Natural killer cell (primary cell): ENCODE data around the gene ZNF358. TPM values are rescaled to one million over a fixed set of nuclear protein-coding genes. Genes with fewer than 3 reads are reported as not detected.
A peak's percentile ranks its signal among the peaks of the same experiment; 100 is the strongest.

Experiments
- ATAC-seq, 3 donors: fragments of 150-1000 bp in 2 of 3; fragments of 200-7000 bp in 1 of 3; cut with Tn5 transposase; 1 replicate in 1 of 3; 2 replicates in 2 of 3; pipeline ENCODE4 v1.10.0; 2021; ENCODE audit warnings: mild to moderate bottlenecking in 2 of 3, moderate library complexity in 2 of 3
- DNase-seq, 2 donors: peaks; one replicate each; pipeline versions ENCODE4 v3.0.0 to v3.0.0-alpha.2; 2013 to 2021; ENCODE audit warnings: mixed read lengths in 1 of 2
- H3K27ac ChIP-seq: one replicate; pipeline ENCODE4 v1.5.1; 2013; ENCODE audit warnings: mild to moderate bottlenecking, low read length
- H3K27me3 ChIP-seq: one replicate; pipeline ENCODE4 v1.6.1; 2013; ENCODE audit warnings: low read length; ENCODE audit not compliant: control insufficient read depth, insufficient read depth
- H3K36me3 ChIP-seq: one replicate; pipeline ENCODE4 v1.6.1; 2013; ENCODE audit warnings: low read length; ENCODE audit not compliant: control insufficient read depth, insufficient read depth
- H3K4me1 ChIP-seq: one replicate; pipeline ENCODE4 v1.6.1; 2013; ENCODE audit warnings: low read length; ENCODE audit not compliant: control insufficient read depth, insufficient read depth
- H3K4me3 ChIP-seq: one replicate; pipeline ENCODE4 v1.5.1; 2013; ENCODE audit warnings: low read length
- H3K9me3 ChIP-seq: one replicate; pipeline ENCODE4 v1.6.1; 2013; ENCODE audit warnings: low read length; ENCODE audit not compliant: control insufficient read depth, insufficient read depth
- H3K27ac Mint-ChIP-seq, 2 donors: one replicate each; pipeline ENCODE4 v1.8.0; 2022; ENCODE audit warnings: mild to moderate bottlenecking in 2 of 2, mixed read lengths in 2 of 2, moderate library complexity in 1 of 2
- H3K27me3 Mint-ChIP-seq, 2 donors: one replicate each; pipeline ENCODE4 v1.8.0; 2022; ENCODE audit warnings: low read depth in 2 of 2, mixed read lengths in 2 of 2
- H3K36me3 Mint-ChIP-seq: one replicate; pipeline ENCODE4 v1.8.0; 2022; ENCODE audit warnings: mixed read lengths
- H3K4me1 Mint-ChIP-seq, 2 donors: one replicate each; pipeline ENCODE4 v1.8.0; 2022; ENCODE audit warnings: mixed read lengths in 2 of 2
- H3K4me3 Mint-ChIP-seq: one replicate; pipeline ENCODE4 v1.8.0; 2022; ENCODE audit warnings: mild to moderate bottlenecking, moderate library complexity, mixed read lengths
- H3K9me3 Mint-ChIP-seq, 2 donors: one replicate each; pipeline ENCODE4 v1.8.0; 2022; ENCODE audit warnings: mixed read lengths in 2 of 2
- WGBS: methylation state at CpG from one replicate; pipeline ENCODE4 v1.1.7; 2013; ENCODE audit warnings: missing lambda C conversion rate; ENCODE audit not compliant: insufficient coverage; 5-methylcytosine and 5-hydroxymethylcytosine counted together
- intact Hi-C: fragments of 100-400 bp; cut with micrococcal nuclease; formaldehyde crosslinking; loops from one replicate; pipeline ENCODE4 v1.14.2; 2022
- total RNA-seq, 4 donors: library from RNA; stranded (reverse); fragments of 120-200 nt in 1 of 4; gene quantifications; one replicate each; pipeline versions ENCODE4 v1.2.3 to v1.2.4, GENCODE V29; 2013 to 2022
- TF ChIP-seq, protein P1 (sequence below): fragments of 200-600 bp; IDR thresholded peaks from one replicate; pipeline ENCODE4 v1.8.0; 2022; ENCODE audit warnings: antibody characterized with exemption

Gene ZNF358
- total RNA-seq, 3 donors from 2014 or later (not counting 1 experiment from before 2014, with no cell fraction given): 9.8 to 11.6 (median 10.9) TPM

DNA sequence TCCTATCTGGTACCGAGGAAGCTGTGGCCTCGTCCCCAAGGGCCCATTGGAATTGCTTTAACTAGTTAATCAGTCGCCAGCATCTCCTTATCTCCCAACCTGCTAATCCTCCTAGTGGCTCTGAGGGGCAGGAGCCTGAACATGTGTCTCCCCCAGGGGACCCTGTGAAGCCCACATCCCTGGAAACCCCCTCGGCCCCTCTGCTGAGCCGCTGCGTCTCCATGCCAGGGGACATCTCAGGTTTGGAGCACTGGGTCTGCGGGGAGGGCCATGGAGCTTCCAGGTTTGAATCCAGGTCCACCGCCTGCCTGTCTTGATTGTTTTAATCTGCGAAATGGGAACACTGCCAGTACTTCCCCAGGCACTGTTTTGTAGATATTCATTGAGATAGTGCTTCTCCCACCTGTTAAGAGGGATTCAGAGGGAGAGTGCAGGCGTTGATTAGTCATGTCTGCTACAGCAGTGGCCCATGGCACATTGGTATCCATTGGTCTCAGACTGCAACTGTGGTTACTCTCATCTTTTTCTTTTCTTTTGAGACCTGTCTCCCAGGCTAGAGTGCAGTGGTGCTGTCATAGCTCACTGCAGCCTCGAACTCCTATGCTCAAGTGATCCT is 26.0 kb downstream of the ZNF358 start:
- H3K4me1 ChIP-seq: peaks cover 20% of the 10 kb centered on the region

DNA sequence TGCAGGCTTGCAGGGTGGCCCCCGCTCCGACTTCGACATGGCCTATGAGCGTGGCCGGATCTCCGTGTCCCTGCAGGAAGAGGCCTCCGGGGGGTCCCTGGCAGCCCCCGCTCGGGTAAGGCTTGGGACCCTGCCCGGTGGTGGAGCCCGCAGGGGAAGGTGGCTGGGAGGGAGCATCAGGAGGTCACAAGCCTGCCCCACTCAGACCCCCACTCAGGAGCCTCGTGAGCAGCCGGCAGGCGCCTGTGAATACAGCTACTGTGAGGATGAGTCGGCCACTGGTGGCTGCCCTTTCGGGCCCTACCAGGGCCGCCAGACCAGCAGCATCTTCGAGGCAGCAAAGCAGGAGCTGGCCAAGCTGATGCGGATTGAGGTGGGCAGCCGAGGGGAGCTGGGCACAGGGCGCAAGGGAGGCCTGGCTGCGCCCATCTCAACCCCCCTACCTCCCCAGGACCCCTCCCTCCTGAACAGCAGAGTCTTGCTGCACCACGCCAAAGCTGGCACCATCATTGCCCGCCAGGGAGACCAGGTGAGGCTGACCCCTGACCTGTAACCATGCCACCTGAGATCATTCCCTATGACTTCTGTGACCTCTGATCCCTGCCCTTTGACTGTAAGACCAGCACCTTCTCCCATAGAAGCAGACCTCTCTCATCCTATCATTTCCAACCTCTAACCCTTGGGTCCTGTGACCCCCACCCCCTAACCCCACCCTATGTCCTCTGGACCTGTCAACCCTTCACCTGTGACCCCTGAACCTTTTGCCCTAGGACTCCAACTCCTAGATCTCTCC is 26.8 kb downstream of the ZNF358 start:
- Histone ChIP-seq H3K27me3 (no peaks in the 10 kb centered on the region), H3K9me3 (no peaks in the 10 kb centered on the region), H3K27ac (peak overlapping the region; percentile 24), H3K36me3 (peaks cover 33% of the 10 kb centered on the region), H3K4me1 (peaks cover 20% of the 10 kb centered on the region), H3K4me3 (no peak overlapping the region)
- 99% methylated on average over 24 of the region's 24 CpGs for WGBS
- no peak for DNase-seq
- no peak overlapping the region for H3K4me3 Mint-ChIP-seq
- H3K27me3 Mint-ChIP-seq: no peaks in the 10 kb centered on the region
- H3K27ac Mint-ChIP-seq: peak overlapping the region in 1 of 2 donors; percentile 70
- H3K36me3 Mint-ChIP-seq: no peaks in the 10 kb centered on the region
- TF ChIP-seq, protein P1, sequence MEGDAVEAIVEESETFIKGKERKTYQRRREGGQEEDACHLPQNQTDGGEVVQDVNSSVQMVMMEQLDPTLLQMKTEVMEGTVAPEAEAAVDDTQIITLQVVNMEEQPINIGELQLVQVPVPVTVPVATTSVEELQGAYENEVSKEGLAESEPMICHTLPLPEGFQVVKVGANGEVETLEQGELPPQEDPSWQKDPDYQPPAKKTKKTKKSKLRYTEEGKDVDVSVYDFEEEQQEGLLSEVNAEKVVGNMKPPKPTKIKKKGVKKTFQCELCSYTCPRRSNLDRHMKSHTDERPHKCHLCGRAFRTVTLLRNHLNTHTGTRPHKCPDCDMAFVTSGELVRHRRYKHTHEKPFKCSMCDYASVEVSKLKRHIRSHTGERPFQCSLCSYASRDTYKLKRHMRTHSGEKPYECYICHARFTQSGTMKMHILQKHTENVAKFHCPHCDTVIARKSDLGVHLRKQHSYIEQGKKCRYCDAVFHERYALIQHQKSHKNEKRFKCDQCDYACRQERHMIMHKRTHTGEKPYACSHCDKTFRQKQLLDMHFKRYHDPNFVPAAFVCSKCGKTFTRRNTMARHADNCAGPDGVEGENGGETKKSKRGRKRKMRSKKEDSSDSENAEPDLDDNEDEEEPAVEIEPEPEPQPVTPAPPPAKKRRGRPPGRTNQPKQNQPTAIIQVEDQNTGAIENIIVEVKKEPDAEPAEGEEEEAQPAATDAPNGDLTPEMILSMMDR: no peak
- peaks cover 5 to 15% of the 10 kb centered on the region in 2 donors for H3K4me1 Mint-ChIP-seq
- intact Hi-C loops: no loop called here
- ATAC-seq: no peak
- H3K9me3 Mint-ChIP-seq: no peaks in the 10 kb centered on the region

More for the DNA sequence above, 26.0 kb downstream of the ZNF358 start:
- Histone ChIP-seq H3K9me3 (no peaks in the 10 kb centered on the region), H3K27me3 (no peaks in the 10 kb centered on the region), H3K36me3 (peaks cover 37% of the 10 kb centered on the region), H3K27ac (no peak overlapping the region), H3K4me3 (no peak overlapping the region)
- TF ChIP-seq, protein P1: no peak
- Mint-ChIP-seq H3K9me3 (no peaks in the 10 kb centered on the region), H3K36me3 (no peaks in the 10 kb centered on the region), H3K4me1 (peaks cover 0 to 10% of the 10 kb centered on the region in 2 donors), H3K27ac (no peak overlapping the region), H3K4me3 (no peak overlapping the region), H3K27me3 (no peaks in the 10 kb centered on the region)
- no peak for DNase-seq
- intact Hi-C loops: no loop called here
- ATAC-seq: no peak
- 95% methylated on average over 11 of the region's 11 CpGs for WGBS

DNA sequence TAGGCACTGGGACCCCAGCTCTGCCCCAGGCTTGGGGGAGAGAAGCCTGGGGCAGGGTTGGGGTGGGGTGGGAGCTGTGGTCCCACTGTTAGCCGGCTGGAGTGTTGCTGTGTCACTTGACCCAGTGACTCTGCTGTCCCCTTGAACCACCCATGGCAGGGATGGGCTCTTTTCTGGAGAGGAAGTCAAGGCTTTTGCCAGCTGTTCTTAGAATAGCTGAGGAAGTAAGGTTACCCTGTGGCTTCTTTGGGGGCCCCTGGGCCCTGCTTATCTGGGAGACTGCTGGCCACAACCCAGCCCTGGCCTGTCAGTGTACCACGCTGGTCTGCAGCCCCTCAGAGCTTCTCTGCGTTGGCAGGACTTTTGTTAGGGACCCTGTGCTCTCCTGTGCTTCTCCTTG is 28.7 kb downstream of the ZNF358 start:
- Histone ChIP-seq H3K27ac (peak overlapping the region; percentile 56), H3K4me1 (peaks cover 20% of the 10 kb centered on the region), H3K9me3 (no peaks in the 10 kb centered on the region), H3K4me3 (no peak overlapping the region), H3K27me3 (no peaks in the 10 kb centered on the region), H3K36me3 (peaks cover 34% of the 10 kb centered on the region)
- intact Hi-C loops: no loop called here
- DNase-seq (no peak), ATAC-seq (peak in 2 of 3 donors; percentile 34 to 87)
- Mint-ChIP-seq H3K36me3 (no peaks in the 10 kb centered on the region), H3K27me3 (no peaks in the 10 kb centered on the region), H3K9me3 (no peaks in the 10 kb centered on the region), H3K27ac (peak overlapping the region in 1 of 2 donors; percentile 65), H3K4me1 (peaks cover 5 to 15% of the 10 kb centered on the region in 2 donors), H3K4me3 (no peak overlapping the region)
- WGBS: 21% methylated on average over 3 of the region's 3 CpGs
- TF ChIP-seq, protein P1: no peak
